IPS-20b (cell line): ENCODE results near the gene CRYGN.

Experiments
- H3K27ac ChIP-seq: one replicate; pipeline ENCODE4 v1.5.1; 2013; ENCODE audit warnings: low read length
- H3K27me3 ChIP-seq: 2 replicates; pipeline ENCODE4 v1.6.1; 2013; ENCODE audit warnings: mild to moderate bottlenecking, low read length, inconsistent platforms; ENCODE audit not compliant: insufficient read depth
- H3K36me3 ChIP-seq: 2 replicates; pipeline ENCODE4 v1.6.1; 2013; ENCODE audit warnings: low read depth, mild to moderate bottlenecking, inconsistent platforms, low read length, moderate library complexity; ENCODE audit not compliant: insufficient read depth
- H3K4me1 ChIP-seq: 2 replicates; pipeline ENCODE4 v1.6.1; 2013; ENCODE audit warnings: mild to moderate bottlenecking, control low read depth, inconsistent platforms, low read length, moderate library complexity; ENCODE audit not compliant: insufficient read depth
- H3K4me3 ChIP-seq: 2 replicates; pipeline ENCODE4 v1.5.1; 2013; ENCODE audit warnings: mild to moderate bottlenecking, low read length, inconsistent platforms
- H3K9ac ChIP-seq: 2 replicates; pipeline ENCODE4 v1.6.1; 2013; ENCODE audit warnings: low read depth, mild to moderate bottlenecking, inconsistent platforms, low read length, moderate library complexity
- H3K9me3 ChIP-seq: 2 replicates; pipeline ENCODE4 v1.6.1; 2013; ENCODE audit warnings: mild to moderate bottlenecking, low read depth, low read length, inconsistent platforms; ENCODE audit not compliant: insufficient read depth

CRYGN gene

GRCh38 chr7:151390598-151391357 lies 49.2 kb downstream of the CRYGN start:
- H3K36me3 ChIP-seq, result no peaks in the 10 kb centered on the region
- H3K27me3 ChIP-seq, result no peaks in the 10 kb centered on the region
- H3K4me3 ChIP-seq, result no peak overlapping the region
- no peaks in the 10 kb centered on the region for H3K9me3 ChIP-seq
- H3K9ac ChIP-seq, result no peak overlapping the region
- no peaks in the 10 kb centered on the region for H3K4me1 ChIP-seq
- no peak overlapping the region for H3K27ac ChIP-seq

GRCh38 chr7:151389768-151390597 lies 50.0 kb downstream of the CRYGN start:
- Histone ChIP-seq H3K4me3 (no peak overlapping the region), H3K4me1 (no peaks in the 10 kb centered on the region), H3K9ac (no peak overlapping the region), H3K27me3 (no peaks in the 10 kb centered on the region), H3K9me3 (no peaks in the 10 kb centered on the region), H3K27ac (no peak overlapping the region), H3K36me3 (no peaks in the 10 kb centered on the region)

GRCh38 chr7:151389096-151389767 lies 50.7 kb downstream of the CRYGN start:
- no peaks in the 10 kb centered on the region for H3K9me3 ChIP-seq
- no peak overlapping the region for H3K27ac ChIP-seq
- no peaks in the 10 kb centered on the region for H3K36me3 ChIP-seq
- peaks cover 6% of the 10 kb centered on the region for H3K27me3 ChIP-seq
- no peak overlapping the region for H3K4me3 ChIP-seq
- H3K9ac ChIP-seq, result no peak overlapping the region
- H3K4me1 ChIP-seq, result no peaks in the 10 kb centered on the region

- Histone ChIP-seq H3K4me1 (no peaks in the 10 kb centered on the region), H3K27ac (no peak overlapping the region), H3K9me3 (no peaks in the 10 kb centered on the region), H3K9ac (no peak overlapping the region), H3K36me3 (no peaks in the 10 kb centered on the region), H3K27me3 (peaks cover 14% of the 10 kb centered on the region), H3K4me3 (no peak overlapping the region)
These were observed 51.5 kb downstream of the CRYGN start for GRCh38 chr7:151388430-151388829.

- no peak overlapping the region for H3K27ac ChIP-seq
- H3K9me3 ChIP-seq, result no peaks in the 10 kb centered on the region
- H3K27me3 ChIP-seq, result peaks cover 19% of the 10 kb centered on the region
- no peak overlapping the region for H3K9ac ChIP-seq
- H3K4me1 ChIP-seq, result no peaks in the 10 kb centered on the region
- no peaks in the 10 kb centered on the region for H3K36me3 ChIP-seq
- H3K4me3 ChIP-seq, result no peak overlapping the region
These were observed 52.0 kb downstream of the CRYGN start for GRCh38 chr7:151388007-151388297.

GRCh38 chr7:151387161-151388006 lies 52.6 kb downstream of the CRYGN start:
- Histone ChIP-seq H3K27me3 (peaks cover 25% of the 10 kb centered on the region), H3K36me3 (no peaks in the 10 kb centered on the region), H3K9me3 (no peaks in the 10 kb centered on the region), H3K4me1 (no peaks in the 10 kb centered on the region; the same call in 1 of the 2 replicates), H3K4me3 (no peak overlapping the region), H3K27ac (no peak overlapping the region), H3K9ac (no peak overlapping the region)

GRCh38 chr7:151386301-151387160 lies 53.4 kb downstream of the CRYGN start:
- Histone ChIP-seq H3K27me3 (peaks cover 33% of the 10 kb centered on the region), H3K27ac (no peak overlapping the region), H3K4me3 (no peak overlapping the region), H3K9me3 (no peaks in the 10 kb centered on the region), H3K9ac (no peak overlapping the region), H3K36me3 (no peaks in the 10 kb centered on the region), H3K4me1 (no peaks in the 10 kb centered on the region; the same call in 1 of the 2 replicates)

- Histone ChIP-seq H3K36me3 (no peaks in the 10 kb centered on the region), H3K9me3 (no peaks in the 10 kb centered on the region), H3K4me1 (no peaks in the 10 kb centered on the region; the same call in 1 of the 2 replicates), H3K4me3 (no peak overlapping the region), H3K9ac (no peak overlapping the region), H3K27ac (no peak overlapping the region), H3K27me3 (peaks cover 40% of the 10 kb centered on the region)
These were observed 54.2 kb downstream of the CRYGN start for GRCh38 chr7:151385626-151386300.

GRCh38 chr7:151384776-151385625 lies 54.9 kb downstream of the CRYGN start:
- no peak overlapping the region for H3K4me3 ChIP-seq
- peaks cover 40% of the 10 kb centered on the region for H3K27me3 ChIP-seq
- H3K9me3 ChIP-seq, result no peaks in the 10 kb centered on the region
- no peaks in the 10 kb centered on the region; the same call in 1 of the 2 replicates for H3K4me1 ChIP-seq
- H3K27ac ChIP-seq, result no peak overlapping the region
- H3K9ac ChIP-seq, result no peak overlapping the region
- no peaks in the 10 kb centered on the region for H3K36me3 ChIP-seq

- Histone ChIP-seq H3K9me3 (no peaks in the 10 kb centered on the region), H3K27ac (no peak overlapping the region), H3K4me1 (no peaks in the 10 kb centered on the region; the same call in 1 of the 2 replicates), H3K9ac (no peak overlapping the region), H3K36me3 (peaks cover 3% of the 10 kb centered on the region; the same call in 1 of the 2 replicates), H3K4me3 (no peak overlapping the region), H3K27me3 (peaks cover 40% of the 10 kb centered on the region)
These were observed 55.6 kb downstream of the CRYGN start for GRCh38 chr7:151384352-151384697.
